Measurements from ENCODE around the gene DISC1. TPM values are rescaled to one million over a fixed set of nuclear protein-coding genes. Genes with fewer than 3 reads are reported as not detected.

DISC1 gene
- total and polyA plus RNA-seq, 8 donors = 0.42 to 6.6 (median 1.5) TPM

GRCh38 chr1:231679109-231679508, 52.5 kb downstream of the DISC1 start:
- no peak for TF ChIP-seq CTCF (IDR thresholded peaks at IDR 0.05)
- no peaks in the 10 kb centered on the region for H3K9me3 ChIP-seq
- FAIRE-seq = no peak
- ATAC-seq = no peak
- no peak for DNase-seq
- no peaks in the 10 kb centered on the region for H3K27me3 ChIP-seq
- H3K36me3 ChIP-seq = no peaks in the 10 kb centered on the region
- no peak overlapping the region for H3K4me3 ChIP-seq
- intact Hi-C loops (cut with DNase I) = no loop called here
- 78 to 94% methylated on average over 2 of the region's 2 CpGs for WGBS, 2 donors
- no peak overlapping the region for H3K27ac ChIP-seq
- no peaks in the 10 kb centered on the region for H3K4me1 ChIP-seq

- no peak for ATAC-seq
Observed at GRCh38 chr1:231681006-231681405, 54.4 kb downstream of the DISC1 start.

GRCh38 chr1:231682779-231683178, 56.2 kb downstream of the DISC1 start:
- Histone ChIP-seq H3K27ac (no peak overlapping the region), H3K9me3 (no peaks in the 10 kb centered on the region), H3K36me3 (no peaks in the 10 kb centered on the region), H3K4me1 (no peaks in the 10 kb centered on the region), H3K4me3 (no peak overlapping the region), H3K27me3 (no peaks in the 10 kb centered on the region)
- intact Hi-C loops (cut with DNase I) = no loop called here
- no peak for TF ChIP-seq CTCF (IDR thresholded peaks at IDR 0.05)
- FAIRE-seq = no peak
- 67 to 76% methylated on average over 3 of the region's 3 CpGs for WGBS, 2 donors
- ATAC-seq = no peak
- no peak for DNase-seq

More at GRCh38 chr1:231681006-231681405, 54.4 kb downstream of the DISC1 start:
- no peak overlapping the region for H3K27ac ChIP-seq
- no peak for FAIRE-seq
- intact Hi-C loops (cut with DNase I) = no loop called here
- 64 to 80% methylated on average over 3 of the region's 3 CpGs for WGBS, 2 donors
- no peaks in the 10 kb centered on the region for H3K4me1 ChIP-seq
- no peak overlapping the region for H3K4me3 ChIP-seq
- no peak for TF ChIP-seq CTCF (IDR thresholded peaks at IDR 0.05)
- H3K36me3 ChIP-seq = no peaks in the 10 kb centered on the region
- no peaks in the 10 kb centered on the region for H3K27me3 ChIP-seq
- no peak for DNase-seq
- H3K9me3 ChIP-seq = no peaks in the 10 kb centered on the region

GRCh38 chr1:231683439-231684165, 57.0 kb downstream of the DISC1 start:
- no peaks in the 10 kb centered on the region for H3K27me3 ChIP-seq
- FAIRE-seq (no peak), ATAC-seq (no peak), DNase-seq (no peak)
- intact Hi-C loops (cut with DNase I) = no loop called here
- no peaks in the 10 kb centered on the region for H3K4me1 ChIP-seq
- TF ChIP-seq CTCF (IDR thresholded peaks at IDR 0.05) = no peak
- no peak overlapping the region for H3K27ac ChIP-seq
- 87 to 93% methylated on average over 7 of the region's 7 CpGs for WGBS, 2 donors
- H3K4me3 ChIP-seq = no peak overlapping the region
- no peaks in the 10 kb centered on the region for H3K36me3 ChIP-seq
- H3K9me3 ChIP-seq = no peaks in the 10 kb centered on the region
